ENCODE measurements around the gene SEC61A2.
A peak's percentile ranks its signal among the peaks of the same experiment; 100 is the strongest.

DNA sequence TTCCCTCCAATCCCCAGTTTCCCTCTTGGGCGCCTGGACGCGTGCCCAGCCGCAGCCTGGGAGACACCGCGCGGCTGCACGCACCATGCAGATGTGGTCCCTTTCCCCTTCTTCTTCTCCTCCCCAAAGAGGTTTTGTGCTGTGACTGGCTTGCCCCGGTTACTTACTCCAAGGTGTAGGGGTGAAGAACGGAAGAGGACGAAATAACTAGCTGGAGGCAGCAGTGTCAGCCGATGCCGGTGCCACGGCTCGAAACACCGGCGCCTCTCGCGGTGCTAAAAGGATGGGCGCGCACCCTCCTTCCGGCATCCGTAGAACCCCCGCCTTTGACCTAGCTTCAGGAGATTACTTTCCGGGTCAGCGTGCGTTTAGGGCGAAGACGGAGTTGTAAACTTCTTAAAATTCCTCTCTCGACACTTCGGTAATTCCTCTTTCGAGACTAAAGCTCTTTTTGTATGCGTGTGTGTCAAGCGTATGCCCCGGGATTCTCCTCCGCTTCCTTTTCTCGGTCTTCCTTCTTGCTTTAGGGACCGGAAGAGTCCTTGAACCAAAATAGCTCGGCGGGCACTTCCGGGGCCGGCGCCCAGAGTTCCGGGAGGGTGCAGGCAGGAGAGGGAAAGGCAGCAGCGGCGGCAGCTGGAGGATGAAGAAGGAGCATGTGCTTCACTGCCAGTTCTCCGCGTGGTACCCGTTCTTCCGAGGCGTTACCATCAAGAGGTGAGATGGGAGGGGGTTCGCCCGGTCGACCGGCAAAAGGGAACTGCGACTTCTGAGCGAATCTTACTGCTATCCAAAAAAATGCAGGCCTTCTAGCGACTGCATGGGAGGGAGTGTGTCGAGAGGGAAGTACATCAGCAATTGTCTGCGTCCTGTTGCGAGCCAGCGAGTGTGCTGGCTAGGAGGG is 66.4 kb downstream of the SEC61A2 start, which contains the start of the genes CDC123 and NUDT5:
- TF ChIP-seq, protein P1, sequence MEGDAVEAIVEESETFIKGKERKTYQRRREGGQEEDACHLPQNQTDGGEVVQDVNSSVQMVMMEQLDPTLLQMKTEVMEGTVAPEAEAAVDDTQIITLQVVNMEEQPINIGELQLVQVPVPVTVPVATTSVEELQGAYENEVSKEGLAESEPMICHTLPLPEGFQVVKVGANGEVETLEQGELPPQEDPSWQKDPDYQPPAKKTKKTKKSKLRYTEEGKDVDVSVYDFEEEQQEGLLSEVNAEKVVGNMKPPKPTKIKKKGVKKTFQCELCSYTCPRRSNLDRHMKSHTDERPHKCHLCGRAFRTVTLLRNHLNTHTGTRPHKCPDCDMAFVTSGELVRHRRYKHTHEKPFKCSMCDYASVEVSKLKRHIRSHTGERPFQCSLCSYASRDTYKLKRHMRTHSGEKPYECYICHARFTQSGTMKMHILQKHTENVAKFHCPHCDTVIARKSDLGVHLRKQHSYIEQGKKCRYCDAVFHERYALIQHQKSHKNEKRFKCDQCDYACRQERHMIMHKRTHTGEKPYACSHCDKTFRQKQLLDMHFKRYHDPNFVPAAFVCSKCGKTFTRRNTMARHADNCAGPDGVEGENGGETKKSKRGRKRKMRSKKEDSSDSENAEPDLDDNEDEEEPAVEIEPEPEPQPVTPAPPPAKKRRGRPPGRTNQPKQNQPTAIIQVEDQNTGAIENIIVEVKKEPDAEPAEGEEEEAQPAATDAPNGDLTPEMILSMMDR (conservative IDR thresholded peaks at IDR 0.05; ENCODE audit: low read depth, low read length) = no peak
- no peak for TF ChIP-seq RFX5 (IDR thresholded peaks at IDR 0.05; ENCODE audit: low read depth, low read length)
- 0 out of 2 replicates have a peak, but pooled peaks have one; percentile 18 for TF ChIP-seq BHLHE40 (IDR thresholded peaks at IDR 0.05; ENCODE audit: low read depth, low read length)
- peak; percentile 14; the same call in 1 of the 2 replicates for TF ChIP-seq RAD21 (IDR thresholded peaks at IDR 0.05; ENCODE audit: low read length)
- peak; percentile 74; the same call in 1 of the 2 replicates for TF ChIP-seq MAZ (IDR thresholded peaks at IDR 0.05; ENCODE audit: borderline replicate concordance, low read depth, low read length)
- TF ChIP-seq, protein P2, sequence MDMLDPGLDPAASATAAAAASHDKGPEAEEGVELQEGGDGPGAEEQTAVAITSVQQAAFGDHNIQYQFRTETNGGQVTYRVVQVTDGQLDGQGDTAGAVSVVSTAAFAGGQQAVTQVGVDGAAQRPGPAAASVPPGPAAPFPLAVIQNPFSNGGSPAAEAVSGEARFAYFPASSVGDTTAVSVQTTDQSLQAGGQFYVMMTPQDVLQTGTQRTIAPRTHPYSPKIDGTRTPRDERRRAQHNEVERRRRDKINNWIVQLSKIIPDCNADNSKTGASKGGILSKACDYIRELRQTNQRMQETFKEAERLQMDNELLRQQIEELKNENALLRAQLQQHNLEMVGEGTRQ (IDR thresholded peaks at IDR 0.05; ENCODE audit: low read depth, low read length) = no peak
- peak; percentile 85 for TF ChIP-seq MXI1 (IDR thresholded peaks at IDR 0.05; ENCODE audit: borderline replicate concordance, low read depth, low read length)
- no peak for TF ChIP-seq POLR2A (IDR thresholded peaks at IDR 0.05; ENCODE audit: low read depth, low read length)
- TF ChIP-seq, protein P3, sequence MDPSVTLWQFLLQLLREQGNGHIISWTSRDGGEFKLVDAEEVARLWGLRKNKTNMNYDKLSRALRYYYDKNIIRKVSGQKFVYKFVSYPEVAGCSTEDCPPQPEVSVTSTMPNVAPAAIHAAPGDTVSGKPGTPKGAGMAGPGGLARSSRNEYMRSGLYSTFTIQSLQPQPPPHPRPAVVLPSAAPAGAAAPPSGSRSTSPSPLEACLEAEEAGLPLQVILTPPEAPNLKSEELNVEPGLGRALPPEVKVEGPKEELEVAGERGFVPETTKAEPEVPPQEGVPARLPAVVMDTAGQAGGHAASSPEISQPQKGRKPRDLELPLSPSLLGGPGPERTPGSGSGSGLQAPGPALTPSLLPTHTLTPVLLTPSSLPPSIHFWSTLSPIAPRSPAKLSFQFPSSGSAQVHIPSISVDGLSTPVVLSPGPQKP (IDR thresholded peaks at IDR 0.05; ENCODE audit: borderline replicate concordance, low read depth, low read length) = no peak; the same call in 1 of the 2 replicates
- TF ChIP-seq CHD1 (IDR thresholded peaks at IDR 0.05; ENCODE audit: low read depth, low read length) = no peak
- TF ChIP-seq RCOR1 (IDR thresholded peaks at IDR 0.05; ENCODE audit: insufficient replicate concordance, low read length) = no peak
- TF ChIP-seq MAFK (IDR thresholded peaks at IDR 0.05; ENCODE audit: low read depth, low read length) = no peak
- TF ChIP-seq CEBPB (IDR thresholded peaks at IDR 0.05; ENCODE audit: low read depth, low read length) = no peak
- TF ChIP-seq FOS (IDR thresholded peaks at IDR 0.05; ENCODE audit: low read depth, low read length) = no peak
